HG03565 (cell line): ENCODE results near the gene MRPS22.
"Not testable (repeated sequence)": the region's sequence is repeated elsewhere in the genome, so short reads cannot be mapped to it uniquely, and the experiment has no call there.

Experiments
- ATAC-seq: cut with Tn5 transposase; IDR thresholded peaks from one replicate; pipeline ENCODE4 v1.9.1; 2021; ENCODE audit warnings: mild to moderate bottlenecking, moderate library complexity; ENCODE audit not compliant: unreplicated experiment

MRPS22 gene

DNA sequence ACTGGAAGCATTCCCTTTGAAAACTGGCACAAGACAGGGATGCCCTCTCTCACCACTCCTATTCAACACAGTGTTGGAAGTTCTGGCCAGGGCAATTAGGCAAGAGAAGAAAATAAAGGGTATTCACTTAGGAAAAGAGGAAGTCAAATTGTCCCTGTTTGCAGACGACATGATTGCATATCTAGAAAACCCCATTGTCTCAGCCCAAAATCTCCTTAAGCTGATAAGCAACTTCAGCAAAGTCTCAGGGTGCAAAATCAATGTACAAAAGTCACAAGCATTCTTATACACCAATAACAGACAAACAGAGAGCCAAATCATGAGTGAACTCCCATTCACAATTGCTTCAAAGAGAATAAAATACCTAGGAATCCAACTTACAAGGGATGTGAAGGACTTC is 9.1 kb upstream of the MRPS22 start:
- not testable (repeated sequence) for ATAC-seq

DNA sequence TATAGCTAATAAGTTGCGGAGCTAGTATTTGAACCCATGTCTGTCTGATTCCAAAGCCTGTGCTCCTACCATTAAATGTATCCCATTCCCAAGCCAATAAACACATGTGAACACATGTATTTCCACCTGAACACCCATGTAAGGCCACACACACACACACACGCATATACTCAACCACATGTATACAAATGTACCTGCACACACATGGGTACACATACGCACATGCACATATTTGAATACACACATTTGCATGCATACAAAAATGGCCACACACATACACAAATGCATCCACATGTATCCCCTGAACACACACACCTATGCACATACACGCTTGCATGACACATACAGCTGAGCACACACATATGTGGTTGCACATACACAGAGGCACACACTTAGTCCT is 5.4 kb upstream of the MRPS22 start:
- no peak for ATAC-seq

DNA sequence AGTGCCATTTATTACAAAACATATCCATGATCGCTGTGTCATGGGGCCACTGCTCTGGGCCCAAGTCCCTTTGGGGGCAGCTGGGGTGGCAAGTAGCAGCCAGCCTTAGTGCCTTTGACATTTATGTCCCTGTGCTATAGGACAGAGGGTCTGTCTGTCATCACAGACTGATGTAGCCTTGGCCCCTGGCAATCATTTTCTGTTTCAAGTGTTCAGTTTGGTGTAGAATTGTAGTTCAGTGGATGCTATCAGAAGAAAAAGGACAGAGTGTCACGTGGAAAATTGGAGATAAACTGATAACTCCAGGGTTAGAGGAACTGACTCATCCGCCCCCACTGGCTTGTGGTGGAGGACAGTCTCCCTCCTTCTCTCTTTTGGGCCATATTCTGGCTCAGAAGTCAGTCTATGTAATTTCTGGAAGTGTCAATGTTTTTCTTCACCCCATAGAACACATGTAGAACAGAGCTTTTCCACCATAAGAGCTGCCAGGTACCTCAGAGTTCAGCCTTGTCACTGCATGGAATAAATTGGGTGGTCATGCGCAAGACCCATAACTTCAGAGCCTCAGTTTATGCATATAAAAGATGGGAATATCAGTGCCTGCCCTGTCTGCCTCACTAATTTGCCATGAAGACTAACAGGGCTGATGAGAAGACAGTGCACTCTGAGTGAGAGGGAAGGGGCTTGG is 4.5 kb upstream of the MRPS22 start:
- ATAC-seq, result no peak

- ATAC-seq, result no peak
These were observed 3.0 kb upstream of the MRPS22 start for GRCh38 chr3:139340784-139341183.

DNA sequence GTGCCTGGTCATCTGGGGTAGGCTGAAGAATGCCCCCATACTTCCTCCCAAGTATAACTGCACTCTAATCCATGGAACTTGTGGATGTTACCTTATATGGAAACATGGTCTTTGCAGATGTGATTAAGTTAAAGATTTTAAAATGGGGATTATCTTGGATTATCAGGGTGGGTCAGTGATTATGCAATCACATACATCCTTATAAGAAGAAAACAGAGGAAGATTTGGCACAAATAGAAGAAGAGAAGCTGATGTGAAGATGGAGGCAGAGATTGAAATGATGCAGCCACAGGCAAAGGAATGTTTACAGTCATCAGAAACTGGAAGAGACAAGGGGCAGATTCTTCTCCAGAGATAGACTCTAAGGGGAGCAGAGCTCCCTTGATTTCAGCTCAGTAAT is 1.8 kb upstream of the MRPS22 start:
- no peak for ATAC-seq

DNA sequence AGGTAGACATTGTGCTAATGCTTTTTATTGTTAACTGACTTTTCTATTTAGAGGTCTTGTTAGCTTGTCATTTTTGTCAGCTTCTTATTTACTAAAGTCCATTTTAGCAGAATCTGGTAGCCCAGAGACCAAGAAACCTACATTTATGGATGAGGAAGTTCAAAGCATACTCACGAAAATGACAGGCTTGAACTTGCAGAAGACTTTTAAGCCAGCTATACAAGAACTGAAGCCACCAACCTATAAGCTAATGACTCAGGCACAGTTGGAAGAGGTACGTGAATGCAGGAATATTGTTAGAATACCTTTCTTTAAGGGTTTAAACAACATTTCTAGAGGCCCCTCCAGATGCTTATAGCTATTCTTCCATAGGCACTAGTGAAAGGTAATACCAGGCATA is 3.0 kb downstream of the MRPS22 start:
- ATAC-seq, result no peak

GRCh38 chr3:139353920-139354556 is 10.2 kb downstream of the MRPS22 start:
- ATAC-seq, result no peak

DNA sequence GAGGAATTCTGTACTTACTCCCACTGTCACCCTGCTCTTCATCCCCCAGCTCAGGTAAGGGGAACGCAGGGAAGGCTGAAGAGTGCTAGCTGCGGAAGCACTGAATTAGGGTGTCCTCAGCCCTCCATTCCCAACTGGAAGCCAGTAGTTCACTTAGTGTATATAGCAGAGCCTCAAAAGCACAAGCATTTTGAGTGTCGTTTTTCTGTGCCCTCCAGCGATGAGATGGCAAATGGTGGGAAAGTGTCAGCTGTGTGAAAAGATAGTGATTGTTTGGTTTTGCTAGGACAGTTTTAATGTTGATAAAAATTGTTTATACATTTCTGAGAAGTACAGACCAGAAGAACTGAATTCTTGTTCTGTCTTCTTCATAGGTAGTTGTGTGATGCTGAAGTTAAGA is 10.8 kb downstream of the MRPS22 start:
- no peak for ATAC-seq

GRCh38 chr3:139355476-139355875 is 11.7 kb downstream of the MRPS22 start:
- no peak for ATAC-seq

- ATAC-seq, result no peak
These were observed 12.1 kb downstream of the MRPS22 start for GRCh38 chr3:139355891-139356290.

- ATAC-seq, result peak; percentile 67
These were observed 14.1 kb downstream of the MRPS22 start for GRCh38 chr3:139357899-139358298.

DNA sequence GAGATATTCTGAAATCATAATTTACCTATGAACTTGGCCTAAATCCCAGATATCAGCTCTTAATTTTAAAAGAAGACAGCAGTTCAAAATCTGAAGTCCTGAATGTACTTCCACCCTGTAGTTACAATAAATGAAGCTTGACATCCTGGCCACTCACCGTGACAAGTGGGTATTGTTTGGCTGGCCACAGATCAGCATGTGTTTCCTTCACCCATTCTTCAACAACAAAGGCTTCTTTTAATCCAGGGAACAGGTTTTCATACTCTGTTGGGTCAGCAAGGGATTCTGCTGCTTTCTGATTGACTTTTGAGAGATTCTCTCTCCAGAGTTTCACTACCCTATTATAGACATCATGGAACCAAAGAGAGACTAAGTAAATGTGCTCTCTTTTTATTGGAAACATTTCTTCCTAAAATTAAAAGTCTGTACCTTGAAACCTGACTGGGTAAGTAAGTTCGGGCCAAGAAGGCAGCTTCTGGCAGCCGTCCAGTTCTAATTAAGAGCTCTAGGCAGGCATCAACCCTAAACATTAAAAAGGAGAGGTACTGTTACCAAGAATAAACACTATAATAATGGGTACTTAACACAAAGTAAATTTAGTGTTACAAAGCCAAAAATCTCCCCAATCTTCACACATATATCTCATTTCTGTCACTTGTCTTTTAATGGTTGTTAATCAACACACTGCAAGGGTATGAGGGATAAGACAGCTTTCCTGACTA is 15.2 kb downstream of the MRPS22 start:
- ATAC-seq, result no peak

GRCh38 chr3:139361276-139361675 is 17.5 kb downstream of the MRPS22 start:
- ATAC-seq, result no peak

DNA sequence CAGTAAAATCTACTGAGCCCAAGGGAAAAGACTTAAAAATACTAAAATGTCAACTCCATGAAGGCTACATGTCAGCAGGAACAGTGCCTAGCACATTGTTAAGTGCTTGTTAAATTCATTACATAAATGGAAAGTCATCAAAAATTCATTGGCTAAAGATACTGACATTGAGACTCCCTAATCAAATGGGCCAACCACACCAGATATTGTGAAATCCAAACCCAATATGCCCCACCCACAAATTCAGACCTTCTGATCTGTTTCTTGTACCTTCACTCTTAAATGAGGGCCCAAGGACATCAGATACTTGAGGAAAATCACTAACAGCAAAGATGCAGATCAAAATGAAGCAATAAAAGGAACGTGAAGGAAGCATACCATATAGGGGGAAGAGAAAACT is 20.7 kb downstream of the MRPS22 start:
- ATAC-seq, result no peak

GRCh38 chr3:139374099-139374498 is 30.3 kb downstream of the MRPS22 start:
- no peak for ATAC-seq

- ATAC-seq, result no peak
These were observed 33.6 kb downstream of the MRPS22 start for GRCh38 chr3:139377378-139377777.

DNA sequence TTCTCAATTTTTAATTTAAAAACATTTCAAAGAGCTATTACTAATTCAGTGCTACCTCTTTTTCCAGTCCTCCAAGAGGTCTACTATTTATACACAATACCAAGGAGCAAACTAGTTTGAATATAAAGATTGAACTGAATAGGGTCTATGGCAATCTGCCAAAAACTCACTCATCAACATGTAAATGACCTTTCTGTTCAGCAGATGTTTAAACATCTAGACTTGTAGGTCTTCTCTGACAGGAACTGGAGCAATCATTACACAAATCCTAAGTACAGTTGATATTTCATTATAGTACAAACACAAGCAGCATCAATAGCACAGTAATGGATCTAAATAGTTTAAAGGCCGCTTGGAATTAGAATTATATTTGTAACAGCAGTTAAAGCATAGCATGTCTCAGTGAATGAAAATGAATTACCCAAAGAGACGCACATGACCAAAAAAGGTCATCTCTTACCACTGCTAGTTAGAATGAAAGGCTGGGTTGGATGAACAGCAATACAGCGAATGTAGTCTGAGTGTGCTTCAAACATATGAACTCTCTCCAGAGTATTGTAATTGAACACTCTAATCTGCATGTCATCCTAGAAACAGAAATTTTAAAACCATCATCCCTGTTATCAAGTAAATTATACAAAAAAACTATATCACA is 34.9 kb downstream of the MRPS22 start:
- ATAC-seq, result no peak

GRCh38 chr3:139380575-139380974 is 36.8 kb downstream of the MRPS22 start:
- no peak for ATAC-seq

- not testable (repeated sequence) for ATAC-seq
These were observed 38.5 kb downstream of the MRPS22 start for GRCh38 chr3:139382291-139382690.

- no peak for ATAC-seq
These were observed 44.3 kb downstream of the MRPS22 start for GRCh38 chr3:139388077-139388476.

- ATAC-seq, result no peak
These were observed 45.2 kb downstream of the MRPS22 start for GRCh38 chr3:139388821-139389551.
